ENCODE data around the gene GBE1.

The GBE1 gene

DNA sequence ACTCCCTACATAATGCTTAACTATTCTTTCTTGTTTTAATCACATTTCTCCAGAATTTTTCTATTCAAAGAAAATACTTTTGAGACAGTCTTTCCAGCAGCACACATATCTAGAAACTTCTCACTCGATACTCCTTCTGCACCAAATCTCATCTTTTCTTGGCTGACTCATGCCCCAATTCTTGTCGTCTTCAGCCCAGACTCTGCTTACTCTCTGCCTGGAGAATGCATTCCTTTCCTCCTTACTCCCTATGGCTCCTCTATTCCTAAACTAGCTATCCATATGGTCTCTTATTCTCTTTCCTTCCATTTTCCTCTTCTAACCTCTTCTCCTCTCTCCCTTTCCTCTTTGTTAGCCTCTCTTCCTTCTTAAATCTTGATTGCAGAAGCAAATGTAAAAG, 158.7 kb downstream of the GBE1 start:
- no peak for DNase-seq

DNA sequence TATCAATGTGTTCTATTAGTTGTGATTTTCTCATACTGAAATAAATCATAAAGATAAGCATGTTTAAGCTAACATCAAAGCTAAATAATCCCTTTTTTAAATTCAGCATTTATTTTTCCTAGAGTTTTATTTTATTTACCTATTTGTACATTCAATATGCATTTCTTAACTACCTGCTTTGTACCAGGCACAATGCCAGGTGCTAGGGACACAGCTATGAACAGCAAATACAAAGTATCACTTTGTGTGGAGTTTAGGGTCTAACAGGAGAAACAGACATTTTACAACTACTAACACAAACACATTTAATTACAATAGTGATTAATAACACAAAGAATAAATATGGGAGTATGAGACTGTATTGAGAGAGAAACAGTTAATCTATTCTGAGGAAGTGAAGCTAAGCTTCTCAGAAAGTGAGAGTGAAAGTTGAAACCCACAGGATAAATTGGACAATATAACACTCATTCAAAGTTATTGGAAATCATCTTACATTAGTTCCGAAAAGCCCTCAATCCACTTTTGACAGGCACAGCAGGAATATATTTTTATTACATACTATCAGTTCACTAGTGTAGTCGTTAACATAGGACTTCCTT, 159.6 kb downstream of the GBE1 start:
- no peak for DNase-seq

DNA sequence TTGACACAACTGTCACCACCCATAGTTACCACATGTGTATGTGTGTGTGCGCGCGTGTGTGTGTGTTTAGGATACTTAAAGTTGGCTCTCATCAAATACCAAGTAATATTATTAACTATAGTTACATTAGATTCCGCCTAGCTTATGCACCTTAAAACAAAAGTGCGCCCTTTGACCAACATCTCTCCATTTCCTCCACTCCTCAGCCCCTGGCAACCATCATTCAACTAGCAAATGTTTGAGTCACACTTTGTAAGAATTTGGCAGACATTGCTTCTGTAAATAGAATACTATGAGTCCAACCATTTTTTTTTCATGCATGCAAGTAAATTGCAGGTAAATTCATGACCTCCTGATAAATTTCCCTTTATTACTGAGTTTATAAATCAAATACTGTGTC, 169.3 kb downstream of the GBE1 start:
- no peak for DNase-seq

DNA sequence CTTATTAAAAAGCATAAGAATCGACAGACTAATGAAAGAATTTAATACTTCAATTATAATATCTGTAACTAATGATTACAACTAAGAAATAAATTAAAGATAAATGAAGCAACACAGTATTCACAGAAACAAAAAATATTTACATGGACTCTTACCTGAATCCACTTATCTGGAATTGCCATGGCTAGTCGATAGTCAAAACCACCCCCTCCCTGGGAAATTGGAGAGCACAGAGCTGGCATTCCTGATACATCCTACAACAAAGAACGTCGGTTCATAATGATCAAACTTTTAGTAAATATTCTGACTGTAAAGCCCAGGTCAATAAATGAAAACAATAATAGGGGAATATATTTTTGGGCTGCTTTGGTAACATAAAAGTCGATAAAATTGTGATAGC, 175.5 kb downstream of the GBE1 start:
- no peak for DNase-seq

DNA sequence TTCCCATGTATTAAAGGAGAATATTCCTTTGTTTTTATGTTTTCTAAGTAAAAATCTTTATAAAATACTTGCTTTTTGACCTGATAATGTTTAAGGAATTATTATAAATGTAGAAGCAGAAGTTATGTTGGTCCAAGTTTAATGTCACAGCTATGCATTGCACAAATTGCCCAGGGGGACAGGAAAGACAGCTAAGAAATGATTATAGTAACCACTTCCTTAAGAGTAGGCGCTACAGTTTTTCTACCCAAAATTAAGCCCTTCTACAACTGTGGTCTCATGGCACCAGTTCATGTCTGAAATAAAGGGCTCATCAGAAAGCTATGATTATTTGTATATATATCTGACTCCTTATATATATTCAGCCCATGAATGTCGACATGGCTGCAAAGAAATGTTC, 176.4 kb downstream of the GBE1 start:
- DNase-seq = no peak

DNA sequence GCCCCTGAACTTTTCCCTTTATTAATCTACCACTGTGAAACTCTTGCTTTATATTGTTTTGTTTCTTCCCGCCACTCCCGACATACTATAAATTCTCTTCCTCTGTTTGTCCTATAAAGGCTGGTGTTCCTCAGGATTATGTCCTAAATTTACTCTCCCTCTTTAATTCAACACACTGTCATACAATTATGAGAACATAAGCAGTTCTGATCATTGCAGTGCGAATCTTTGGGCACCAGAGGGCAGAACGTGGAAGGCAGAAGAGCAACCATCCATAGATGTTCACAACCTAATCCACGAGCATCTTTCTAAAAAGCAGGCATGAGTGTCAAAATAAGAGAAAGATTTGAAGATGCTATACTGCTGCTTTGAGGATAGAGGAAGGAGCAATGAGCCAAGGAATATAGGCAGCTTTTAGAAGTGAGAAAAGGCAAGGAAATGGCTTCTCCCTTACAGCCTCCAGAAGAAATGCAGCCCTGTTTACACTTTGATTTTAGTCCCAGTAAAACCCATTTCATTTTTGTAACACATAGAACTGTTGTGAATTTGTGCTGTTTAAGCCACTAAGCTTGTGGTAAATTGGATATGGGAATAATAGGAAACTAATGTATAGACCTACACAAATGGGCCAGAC, 179.4 kb downstream of the GBE1 start:
- DNase-seq = no peak

DNA sequence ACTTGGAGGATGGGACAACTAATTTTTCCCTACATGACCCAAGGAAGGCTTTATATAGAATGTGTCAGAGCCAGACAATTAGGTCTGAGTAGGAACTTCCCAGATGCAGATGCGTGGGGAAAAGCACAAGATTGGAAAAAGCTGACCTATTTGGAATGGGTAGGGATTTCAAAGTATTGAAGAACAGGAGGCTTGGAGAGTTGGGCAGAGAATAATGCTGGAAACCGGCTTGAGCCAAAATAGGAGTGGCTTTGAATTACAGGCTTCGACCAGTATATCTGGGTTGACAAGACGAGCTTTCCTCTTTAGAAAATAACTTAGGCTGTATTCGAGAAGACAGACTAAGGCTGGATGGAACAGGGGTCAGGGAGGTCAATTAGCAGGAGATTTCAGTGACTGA, 181.1 kb downstream of the GBE1 start:
- no peak for DNase-seq

DNA sequence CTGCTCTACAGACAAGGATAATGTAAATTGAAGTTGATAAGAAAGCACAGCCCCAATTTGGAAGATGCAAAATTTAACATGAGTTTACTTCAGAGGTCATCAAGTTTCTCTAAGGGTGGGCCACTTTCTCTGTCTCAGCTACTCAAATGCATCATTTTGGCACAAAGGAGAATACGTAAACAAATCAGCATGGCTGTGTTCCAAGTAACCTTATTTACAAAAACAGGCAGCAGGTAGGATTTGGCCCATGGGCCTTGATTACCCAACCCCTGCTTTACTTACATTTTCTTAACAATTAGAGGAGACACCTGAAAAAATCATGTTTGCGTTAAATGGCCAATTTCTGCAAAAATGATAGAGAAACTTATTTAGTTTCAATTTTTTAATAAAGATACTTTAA, 181.7 kb downstream of the GBE1 start:
- no peak for DNase-seq

DNA sequence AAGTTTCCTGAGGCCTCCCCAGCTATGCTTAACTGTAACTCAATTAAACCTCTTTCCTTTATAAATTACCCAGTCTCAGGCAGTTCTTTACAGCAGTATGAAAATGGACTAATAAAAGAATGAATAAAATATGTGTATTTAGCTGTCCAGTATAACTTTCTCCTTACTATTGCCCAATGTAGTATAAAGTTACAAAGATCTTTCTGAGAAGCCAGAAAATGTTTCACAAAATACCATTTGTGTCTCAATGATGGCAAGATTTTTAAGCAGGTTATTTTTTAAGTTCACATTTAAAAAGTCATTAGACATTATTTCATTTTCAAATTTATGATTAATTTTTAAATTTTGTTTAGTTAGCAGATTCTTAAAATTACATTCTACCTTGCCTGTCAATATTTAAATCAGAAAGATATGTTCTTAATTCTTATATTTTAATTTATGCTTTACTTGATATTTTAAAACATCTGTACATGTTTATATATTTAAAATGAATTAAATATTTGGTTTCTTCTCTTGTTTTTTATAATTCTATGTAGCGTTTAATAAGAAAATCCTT, 189.2 kb downstream of the GBE1 start:
- no peak for DNase-seq

DNA sequence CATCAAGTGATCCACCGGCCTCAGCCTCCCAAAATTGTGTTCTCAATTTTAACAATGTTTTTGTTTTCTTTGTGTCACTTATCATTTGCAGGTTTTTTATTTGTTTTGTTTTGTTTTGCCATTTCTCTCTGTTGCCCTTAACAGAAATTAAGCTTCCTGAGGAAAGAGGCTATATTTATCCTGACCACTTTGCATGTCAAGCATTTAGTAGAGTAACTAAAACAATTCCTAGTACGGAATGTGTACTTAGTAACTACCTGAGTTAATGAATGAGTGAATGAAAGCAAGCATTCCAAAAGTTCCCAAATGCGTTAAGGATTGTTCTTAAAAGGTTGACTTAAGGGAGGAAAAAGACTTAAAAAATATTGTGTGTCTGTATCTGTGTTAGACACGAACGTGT, 193.1 kb downstream of the GBE1 start:
- DNase-seq = no peak

DNA sequence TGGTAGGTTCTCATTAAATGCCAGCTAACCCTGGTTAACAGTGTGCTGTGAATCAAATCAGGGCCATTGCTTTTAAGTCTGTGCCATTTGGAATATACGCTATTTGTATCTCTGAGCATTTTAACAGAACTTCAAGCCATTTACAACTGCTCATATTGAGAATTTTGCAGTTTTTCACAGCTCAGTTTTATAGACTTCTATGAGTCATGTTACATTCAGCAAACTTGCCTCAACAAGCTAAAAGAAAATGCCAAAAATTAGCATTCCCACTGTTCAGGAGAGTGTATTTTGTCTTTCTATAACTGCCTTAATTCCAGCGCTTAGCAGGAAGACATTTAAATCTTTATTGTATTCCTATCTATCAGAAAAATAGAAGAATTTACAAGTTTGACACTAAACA, 196.4 kb downstream of the GBE1 start:
- DNase-seq = no peak

DNA sequence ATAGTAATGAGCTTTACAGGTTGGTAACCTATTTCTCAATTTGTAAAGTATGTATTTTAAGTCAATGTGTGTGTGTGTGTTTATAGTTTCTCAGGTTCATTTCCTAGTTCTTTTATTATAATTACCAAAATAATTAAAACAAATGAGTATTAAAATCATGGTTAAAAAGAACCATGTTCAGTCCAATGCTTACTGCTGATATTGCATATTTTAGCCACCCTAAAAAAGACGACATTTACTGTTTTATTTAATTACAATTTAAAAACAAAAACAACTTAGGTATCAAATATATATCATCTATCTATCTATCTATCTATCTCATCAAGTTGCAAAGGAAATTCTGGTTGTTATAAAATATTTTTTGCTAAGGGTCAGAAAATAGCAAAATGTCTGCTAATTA, 203.3 kb downstream of the GBE1 start:
- DNase-seq = no peak

DNA sequence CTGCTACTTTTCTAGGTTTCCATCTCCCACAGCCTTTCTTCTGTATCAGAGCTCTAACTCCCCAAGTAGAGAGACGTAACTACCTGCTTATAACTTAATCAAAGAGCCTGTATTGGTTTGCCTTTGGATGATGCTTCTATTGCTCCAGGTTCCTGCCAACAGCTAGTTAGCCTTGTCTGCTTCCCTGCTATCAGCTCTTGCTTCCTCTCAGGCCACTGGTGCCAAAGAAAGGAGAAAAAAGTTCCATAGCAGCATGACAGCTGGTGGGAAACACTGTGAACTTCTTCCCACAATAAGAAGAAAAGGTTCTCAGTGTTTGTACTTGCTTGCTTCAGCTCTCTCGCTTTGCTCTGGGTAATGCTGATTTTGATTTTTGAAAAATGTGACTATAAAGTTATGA, 206.6 kb downstream of the GBE1 start:
- DNase-seq = no peak

DNA sequence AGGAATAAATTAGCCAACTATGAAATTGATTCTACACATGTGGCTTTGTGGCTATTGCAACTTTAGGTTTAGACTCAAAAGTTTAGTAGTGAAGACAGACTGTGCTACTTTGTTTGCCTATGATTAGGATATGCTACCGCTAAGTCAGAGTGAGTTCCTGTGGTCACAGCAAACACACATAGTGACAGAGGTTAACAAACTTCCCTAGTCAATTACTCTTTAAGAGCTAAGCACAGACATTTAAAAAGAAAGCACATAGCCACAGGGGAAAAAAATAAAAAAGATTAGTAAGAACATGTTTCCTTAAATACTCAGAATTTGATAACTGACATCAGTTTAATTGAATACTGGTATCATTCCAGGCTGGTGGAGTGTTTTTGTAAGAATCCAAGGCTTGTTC, 207.1 kb downstream of the GBE1 start:
- DNase-seq = no peak

DNA sequence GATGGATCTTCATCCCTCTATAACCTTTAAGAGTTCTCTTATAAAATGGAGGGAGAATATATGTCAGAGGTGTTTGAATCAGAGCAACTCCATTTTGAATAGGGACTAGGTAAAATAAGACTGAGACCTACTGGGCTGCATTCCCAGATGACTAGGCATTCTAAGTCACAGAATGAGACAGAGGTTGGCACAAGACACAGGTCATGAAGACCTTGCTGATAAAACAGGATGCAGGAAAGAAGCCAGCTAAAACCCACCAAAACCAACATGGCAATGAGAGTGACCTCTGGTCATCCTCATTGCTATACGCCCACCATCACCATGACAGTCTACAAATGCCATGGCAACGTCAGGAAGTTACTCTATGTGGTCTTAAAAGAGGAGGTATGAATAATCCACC, 211.0 kb downstream of the GBE1 start:
- DNase-seq = no peak

DNA sequence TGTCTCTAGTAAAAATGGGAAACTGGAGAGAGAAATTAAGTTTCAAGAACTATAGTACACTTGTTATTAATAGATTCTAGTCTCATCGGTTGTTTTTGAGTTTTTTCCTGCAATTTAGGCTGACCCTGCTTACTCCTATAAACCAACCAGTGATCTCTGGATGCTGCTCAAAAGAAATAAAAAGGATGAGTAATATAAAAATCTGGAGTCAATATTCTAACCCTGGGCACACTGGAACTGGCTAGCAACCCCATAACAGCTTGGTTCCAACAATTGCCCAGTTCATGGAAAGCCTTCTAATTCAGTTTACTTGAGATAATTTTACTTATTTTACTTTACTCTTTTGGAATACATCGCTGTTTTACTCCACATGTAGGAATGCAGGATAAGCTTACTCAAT, 211.6 kb downstream of the GBE1 start:
- DNase-seq = no peak

DNA sequence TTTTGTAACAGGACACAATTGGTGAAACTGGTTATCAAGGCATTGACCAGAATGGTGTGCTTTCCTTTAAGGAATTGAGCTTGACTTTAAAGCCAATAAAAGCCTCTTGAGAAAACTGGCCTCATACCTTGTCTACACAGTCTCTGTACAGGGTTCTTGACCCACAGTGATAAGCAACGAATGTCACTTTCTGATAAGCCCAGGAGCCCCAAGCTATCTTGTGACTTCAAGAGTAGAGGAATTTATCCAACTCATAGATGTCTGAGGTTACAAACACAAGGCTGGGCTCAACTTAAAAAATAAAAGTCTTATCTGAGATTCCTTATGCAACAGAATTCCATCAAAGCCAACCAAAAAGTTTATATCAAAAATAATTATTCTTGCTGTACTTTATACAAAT, 212.1 kb downstream of the GBE1 start:
- no peak for DNase-seq

DNA sequence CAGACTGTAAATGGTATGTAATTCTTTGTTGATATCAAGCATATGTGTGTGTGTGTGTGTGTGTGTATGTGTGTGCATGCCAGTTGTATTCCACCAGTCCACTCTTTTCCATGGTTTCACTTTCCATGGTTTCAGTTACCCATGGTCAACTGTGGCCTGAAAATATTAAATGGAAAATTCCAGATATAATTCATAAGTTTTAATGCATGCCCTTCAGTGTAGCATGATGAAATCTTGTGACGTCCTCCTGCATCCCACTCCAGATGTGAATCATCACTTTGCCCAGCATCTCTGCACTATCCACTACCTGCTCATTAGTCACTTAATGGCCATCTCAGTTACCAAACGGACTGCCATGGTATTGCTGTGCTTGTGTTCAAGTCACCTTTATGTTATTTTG, 215.9 kb downstream of the GBE1 start:
- no peak for DNase-seq

DNA sequence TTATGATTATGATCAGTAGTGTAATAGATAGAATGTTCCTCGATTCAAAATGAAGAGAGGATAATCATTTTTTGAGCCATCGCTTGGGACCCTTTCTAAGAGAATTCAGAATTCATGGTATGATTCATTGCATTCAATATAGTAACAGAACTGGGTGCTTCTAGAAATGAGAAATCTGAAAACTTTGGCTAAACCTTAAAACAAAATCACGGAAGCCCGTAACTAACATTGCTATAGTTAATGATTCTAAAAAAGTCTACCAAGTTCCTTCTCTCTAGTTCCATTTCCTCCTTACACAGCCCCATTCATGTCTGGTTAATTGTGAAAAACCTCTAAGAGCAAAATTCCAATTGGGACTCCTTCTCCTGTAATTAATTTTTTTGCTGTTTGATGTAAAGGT, 217.1 kb downstream of the GBE1 start:
- no peak for DNase-seq

DNA sequence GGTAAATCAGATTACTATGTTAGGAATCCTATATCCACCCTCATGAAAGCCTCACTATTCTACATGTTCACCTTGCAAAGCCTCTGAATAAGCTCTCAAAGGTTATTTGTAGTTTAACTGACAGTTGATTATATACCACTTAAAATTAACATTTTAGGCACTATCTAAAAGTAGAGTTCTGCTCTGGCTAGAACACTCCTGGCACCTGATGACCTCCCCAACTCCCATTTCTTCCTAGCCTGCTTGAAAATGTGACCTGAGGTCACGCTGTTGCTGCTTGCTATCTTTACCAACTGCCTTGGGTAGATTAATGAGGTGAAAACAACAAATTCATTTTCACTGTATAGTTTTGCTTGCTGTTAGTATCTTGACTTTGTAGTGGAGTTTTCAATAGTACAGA, 220.7 kb downstream of the GBE1 start:
- DNase-seq = no peak

DNA sequence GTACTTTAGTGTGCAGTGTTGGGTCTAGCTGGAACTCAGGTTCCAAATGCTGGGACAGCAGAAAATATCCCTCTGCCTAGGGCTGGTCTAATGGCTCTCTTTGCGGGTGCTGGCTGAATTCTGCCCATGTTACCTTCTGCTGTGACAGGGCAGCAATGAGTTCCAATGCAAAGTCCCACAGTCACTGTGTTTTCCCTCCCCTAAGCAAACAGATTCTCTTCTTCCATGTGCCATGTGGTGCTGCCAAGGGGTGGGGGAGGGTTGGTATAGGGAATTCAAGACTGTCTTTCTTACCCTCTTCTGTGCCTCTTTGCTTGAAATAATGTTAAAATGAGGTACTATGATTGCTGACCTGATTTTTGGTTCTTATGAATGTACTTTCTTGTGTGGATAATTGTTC, 229.6 kb downstream of the GBE1 start:
- DNase-seq = no peak

DNA sequence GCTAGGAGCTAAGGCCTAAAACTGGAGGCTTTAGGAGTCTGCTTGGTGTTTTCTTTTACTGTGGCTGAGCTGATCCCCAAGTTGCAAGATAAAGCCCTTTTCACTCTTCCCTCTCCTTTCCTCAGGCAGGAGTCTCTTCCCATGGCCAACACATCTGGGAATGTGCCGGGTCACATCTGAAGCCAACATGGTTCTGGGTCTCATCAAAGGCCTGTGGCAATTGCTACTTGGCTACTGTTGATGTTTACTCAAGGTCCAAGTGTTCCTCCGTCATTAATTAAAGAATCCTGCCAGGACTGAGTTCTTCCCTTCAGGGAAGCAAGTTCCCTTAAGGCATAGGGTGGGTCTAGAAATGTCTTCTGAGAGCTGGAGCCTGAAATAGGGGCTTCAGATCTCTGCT, 230.2 kb downstream of the GBE1 start:
- no peak for DNase-seq

DNA sequence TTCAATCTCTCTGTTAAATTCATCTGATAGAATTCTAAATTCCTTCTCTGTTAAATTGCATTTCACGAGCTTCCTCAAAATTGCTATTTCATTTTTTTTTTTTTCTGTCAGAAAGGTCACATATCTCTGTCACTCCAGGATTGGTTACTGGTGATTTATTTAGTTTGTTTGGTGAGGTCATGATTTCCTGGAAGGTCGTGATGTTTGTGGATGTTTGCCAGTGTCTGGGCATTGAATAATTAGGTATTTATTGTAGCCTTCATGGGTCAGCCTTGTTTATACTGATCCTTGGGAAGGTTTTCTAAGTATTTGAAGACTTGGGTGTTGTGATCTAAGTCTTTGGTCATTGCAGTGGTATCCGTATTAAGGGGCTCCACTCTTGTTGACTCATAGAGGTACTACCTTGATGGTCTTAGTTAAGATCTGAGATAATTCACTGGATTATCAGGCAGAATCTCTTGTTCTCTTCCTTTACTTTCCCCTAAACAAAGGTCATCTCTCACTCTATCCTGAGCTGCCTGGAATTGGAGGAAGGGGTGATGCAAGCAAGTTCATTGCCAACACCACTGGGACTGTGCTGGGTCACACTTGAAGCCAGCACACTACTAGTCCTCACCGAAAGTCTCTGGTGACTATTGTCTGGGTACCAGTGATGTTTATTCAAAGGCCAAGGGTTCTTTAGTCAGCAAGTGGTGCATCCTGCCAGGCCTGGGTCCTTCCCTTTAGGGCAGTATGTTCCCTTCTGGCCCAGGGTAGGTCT, 231.1 kb downstream of the GBE1 start:
- no peak for DNase-seq

DNA sequence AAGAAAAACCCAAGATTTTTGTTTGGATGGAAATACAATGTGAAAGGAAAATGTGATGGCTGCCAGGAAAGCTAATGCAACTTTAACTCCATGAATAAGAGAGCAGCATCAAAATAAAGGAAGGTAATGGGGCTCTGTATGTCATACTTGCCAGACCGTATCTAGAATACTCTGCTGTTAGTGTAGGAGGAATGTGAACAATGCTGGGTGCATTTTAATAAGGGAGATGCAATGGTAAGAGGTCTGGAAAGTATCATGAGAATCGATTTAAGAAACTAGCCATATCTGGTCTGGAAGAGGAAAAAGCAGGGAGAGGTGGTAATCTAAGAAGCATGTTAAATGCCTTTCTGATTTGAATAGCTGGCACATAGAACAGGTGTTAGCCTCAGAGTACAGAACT, 239.6 kb downstream of the GBE1 start:
- no peak for DNase-seq

Data from activated effector memory CD4-positive, alpha-beta T cell treated with anti-CD3 and anti-CD28 coated beads, Interleukin-2, amount 50 U/mL, for 16 hours (primary cell).